DND-41 (cell line): ENCODE results near the gene TGFB3.

Experiments used
- CTCF ChIP-seq: IDR thresholded peaks from 2 replicates; pipeline ENCODE4 v1.5.1; 2012; ENCODE audit warnings: borderline replicate concordance, low read length, moderate library complexity, mild to moderate bottlenecking; ENCODE audit not compliant: poor library complexity, severe bottlenecking; ENCODE audit errors: extremely low read depth
- EZH2 ChIP-seq: IDR thresholded peaks from 3 replicates; pipeline ENCODE4 v1.6.1; 2012; ENCODE audit warnings: borderline replicate concordance, low read depth, mild to moderate bottlenecking, moderate library complexity, low read length, inconsistent platforms; ENCODE audit not compliant: severe bottlenecking

DNA sequence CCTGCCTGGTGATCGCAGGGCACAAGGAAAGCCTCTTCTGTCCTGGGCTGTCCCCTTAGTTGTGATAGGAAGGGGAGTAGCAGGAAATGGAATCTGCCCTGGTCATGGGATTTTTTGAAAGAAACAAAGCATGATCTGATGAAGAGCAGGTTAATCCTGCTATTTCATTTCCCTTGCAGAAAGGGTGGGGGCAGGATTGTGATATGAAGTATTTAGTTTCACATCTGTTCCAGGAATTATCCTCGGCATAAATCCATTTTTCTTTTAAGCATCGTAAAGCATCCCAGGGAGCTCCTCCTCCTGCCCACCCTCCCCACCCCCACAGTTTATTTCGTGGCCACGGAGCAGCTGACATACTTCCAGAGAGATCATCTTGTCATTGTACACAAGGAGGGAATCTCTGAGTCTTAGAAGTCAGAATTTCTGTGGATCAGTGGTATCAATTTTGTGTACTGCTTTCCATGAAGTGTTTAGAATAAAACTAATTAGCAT lies 53.1 kb downstream of the TGFB3 start:
- no peak for TF ChIP-seq CTCF
- TF ChIP-seq EZH2, result no peak
